MM.1S (cell line): ENCODE data around the gene BTBD19.

Experiments
- CTCF ChIP-seq: fragments of 300-600 bp; sonication (generic); IDR thresholded peaks from 2 replicates; pipeline ENCODE4 v1.5.1; 2016; ENCODE audit warnings: antibody characterized with exemption, low read length, mixed read lengths
- EZH2 ChIP-seq: fragments of 300-600 bp; sonication (generic); optimal IDR thresholded peaks from 2 replicates; pipeline ENCODE3; 2017; ENCODE audit warnings: low read depth, mild to moderate bottlenecking, antibody characterized with exemption, low read length, mixed read lengths

- no peak for TF ChIP-seq CTCF
- TF ChIP-seq EZH2, result no peak
Observed at GRCh38 chr1:44801491-44802305, 6.6 kb upstream of the BTBD19 start.
